HCT116 (cell line): ENCODE data around the gene MXRA8. TPM values are rescaled to one million over a fixed set of nuclear protein-coding genes. Genes with fewer than 3 reads are reported as not detected.
A peak's percentile ranks its signal among the peaks of the same experiment; 100 is the strongest.

ENCODE experiments used
- ATAC-seq: fragments of 200-7000 bp; cut with Tn5 transposase; 2 replicates; pipeline ENCODE4 v1.9.1; 2020; ENCODE audit warnings: mild to moderate bottlenecking, moderate library complexity
- BruUV-seq: library from RNA; stranded (reverse); fragments of 400-500 nt; replicated peaks from 2 replicates; lab custom pipeline; 2021; lab: Mats Ljungman, UMichigan
- CTCF ChIA-PET: fragments of 300-600 bp; sonication (Branson Sonifier 250); formaldehyde crosslinking; loops from one replicate; lab custom pipeline; 2021; ENCODE audit warnings: antibody characterized with exemption; lab: Charles Lee
- POLR2A ChIA-PET: fragments of 300-600, 350-600 bp; sonication (Branson Sonifier 250); formaldehyde crosslinking; loops from one replicate; lab custom pipeline; 2021; ENCODE audit warnings: antibody characterized with exemption; lab: Charles Lee
- RAD21 ChIA-PET, 2 experiments: fragments of 300-600 bp; sonication (Branson Sonifier 250); formaldehyde crosslinking; loops; one replicate each; lab custom pipeline; 2023; ENCODE audit warnings: low total read pairs in 2 of 2; ENCODE audit not compliant: uncharacterized antibody in 2 of 2, unreplicated experiment in 2 of 2, low non-redundant PET in 1 of 2; lab: Charles Lee
- DNase-seq: peaks from one replicate; pipeline ENCODE4 v3.0.0-alpha.2; 2010; ENCODE audit warnings: low read depth, low spot score
- H2AFZ ChIP-seq: fragments of 200-600 bp; shearing (Covaris generic), sonication (generic); 2 replicates; pipeline ENCODE4 v1.6.1; 2017; ENCODE audit warnings: low read depth, mixed run types, mixed read lengths, antibody characterized with exemption, low read length; ENCODE audit not compliant: poor library complexity, severe bottlenecking
- H3K27ac ChIP-seq: 2 replicates; pipeline ENCODE4 v1.5.1; 2012; ENCODE audit warnings: low read depth, low read length
- H3K27me3 ChIP-seq: fragments of 200-600 bp; sonication (generic); 2 replicates; pipeline ENCODE4 v1.6.1; 2016; ENCODE audit warnings: mixed run types, low read length, mixed read lengths; ENCODE audit not compliant: insufficient read depth
- H3K36me3 ChIP-seq, 2 experiments: fragments of 200-500 bp in 1 of 2; fragments of 200-600 bp in 1 of 2; sonication (Bioruptor generic) in 1 of 2; sonication (generic) in 1 of 2; 2 replicates each; pipeline versions ENCODE4 v1.5.1 to v1.6.1; 2014 to 2016; ENCODE audit warnings: low read length in 2 of 2, inconsistent platforms in 1 of 2, mixed read lengths in 1 of 2, mixed run types in 1 of 2; ENCODE audit not compliant: insufficient read depth in 2 of 2, control insufficient read depth in 1 of 2
- H3K4me1 ChIP-seq, 2 experiments: fragments of 200-600 bp in 1 of 2; sonication (generic) in 1 of 2; 2 replicates each; pipeline versions ENCODE4 v1.5.1 to v1.6.1; 2012 to 2017; ENCODE audit warnings: low read length in 2 of 2, inconsistent platforms in 1 of 2, mild to moderate bottlenecking in 1 of 2, mixed read lengths in 1 of 2, mixed run types in 1 of 2, moderate library complexity in 1 of 2; ENCODE audit not compliant: insufficient read depth in 2 of 2, control insufficient read depth in 1 of 2
- H3K4me2 ChIP-seq: fragments of 200-600 bp; sonication (generic); 2 replicates; pipeline ENCODE4 v1.6.1; 2017; ENCODE audit warnings: mixed run types, low read length, mixed read lengths
- H3K4me3 ChIP-seq, 2 experiments: fragments of 200-600 bp in 1 of 2; sonication (generic) in 1 of 2; replicated peaks in 1 of 2; 2 replicates each; pipeline ENCODE4 v1.5.1; 2011 to 2016; ENCODE audit warnings: low read length in 2 of 2, control low read depth in 1 of 2, low read depth in 1 of 2, mild to moderate bottlenecking in 1 of 2, mixed read lengths in 1 of 2, mixed run types in 1 of 2
- H3K79me2 ChIP-seq: fragments of 200-600 bp; sonication (generic); 2 replicates; pipeline ENCODE4 v1.6.1; 2017; ENCODE audit warnings: mild to moderate bottlenecking, mixed run types, low read length, moderate library complexity, mixed read lengths; ENCODE audit not compliant: insufficient read depth
- H3K9ac ChIP-seq: fragments of 200-600 bp; sonication (generic); 2 replicates; pipeline ENCODE4 v1.6.1; 2016; ENCODE audit warnings: low read length, mixed read lengths
- H3K9me2 ChIP-seq: fragments of 200-600 bp; sonication (generic), shearing (Covaris generic); 2 replicates; pipeline ENCODE4 v1.6.1; 2017; ENCODE audit warnings: mixed run types, mild to moderate bottlenecking, moderate library complexity; ENCODE audit not compliant: insufficient read depth
- H3K9me3 ChIP-seq, 2 experiments: fragments of 200-500 bp in 1 of 2; fragments of 200-600 bp in 1 of 2; sonication (Bioruptor generic) in 1 of 2; sonication (generic) in 1 of 2; 2 replicates each; pipeline ENCODE4 v1.6.1; 2014 to 2017; ENCODE audit warnings: low read length in 2 of 2, mixed read lengths in 2 of 2, inconsistent platforms in 1 of 2, low read depth in 1 of 2, mild to moderate bottlenecking in 1 of 2, mixed run types in 1 of 2, moderate library complexity in 1 of 2; ENCODE audit not compliant: control insufficient read depth in 1 of 2, insufficient read depth in 1 of 2
- H4K20me1 ChIP-seq: fragments of 200-600 bp; sonication (generic), shearing (Covaris generic); 2 replicates; pipeline ENCODE4 v1.6.1; 2017; ENCODE audit warnings: mixed run types, mild to moderate bottlenecking, moderate library complexity; ENCODE audit not compliant: insufficient read depth
- CBX3 ChIP-seq: IDR thresholded peaks from 2 replicates; pipeline ENCODE4 v1.6.1; 2012; ENCODE audit warnings: low read depth
- EGR1 ChIP-seq: IDR thresholded peaks from 2 replicates; pipeline ENCODE4 v1.6.1; 2012; ENCODE audit warnings: low read depth
- ELF1 ChIP-seq: IDR thresholded peaks from 2 replicates; pipeline ENCODE4 v1.6.1; 2012; ENCODE audit warnings: low read depth, borderline replicate concordance
- FOSL1 ChIP-seq: IDR thresholded peaks from 2 replicates; pipeline ENCODE4 v1.6.1; 2012; ENCODE audit warnings: low read depth
- JUND ChIP-seq: IDR thresholded peaks from 2 replicates; pipeline ENCODE4 v1.6.1; 2012
- MAX ChIP-seq: IDR thresholded peaks from 2 replicates; pipeline ENCODE4 v1.6.1; 2012
- POLR2A ChIP-seq: IDR thresholded peaks from 2 replicates; pipeline ENCODE4 v1.7.0; 2011; ENCODE audit warnings: borderline replicate concordance; ENCODE audit not compliant: insufficient read depth, insufficient read length; ENCODE audit errors: extremely low read depth
- POLR2AphosphoS5 ChIP-seq: IDR thresholded peaks from 2 replicates; pipeline ENCODE4 v1.6.1; 2011; ENCODE audit warnings: mild to moderate bottlenecking, low read depth, low read length, moderate library complexity
- RAD21 ChIP-seq: IDR thresholded peaks from 2 replicates; pipeline ENCODE4 v1.6.1; 2012; ENCODE audit warnings: low read depth, mild to moderate bottlenecking
- REST ChIP-seq: IDR thresholded peaks from 2 replicates; pipeline ENCODE4 v1.6.1; 2012; ENCODE audit warnings: low read depth
- SIN3A ChIP-seq: IDR thresholded peaks from 2 replicates; pipeline ENCODE4 v1.6.1; 2012; ENCODE audit warnings: low read depth
- SP1 ChIP-seq: IDR thresholded peaks from 2 replicates; pipeline ENCODE4 v1.6.1; 2012; ENCODE audit warnings: low read depth
- SRF ChIP-seq: IDR thresholded peaks from 2 replicates; pipeline ENCODE4 v1.6.1; 2012; ENCODE audit warnings: low read depth
- TCF7L2 ChIP-seq: IDR thresholded peaks from 2 replicates; pipeline ENCODE4 v1.7.0; 2011; ENCODE audit warnings: borderline replicate concordance, inconsistent platforms; ENCODE audit not compliant: insufficient read depth, insufficient read length; ENCODE audit errors: extremely low read depth
- ZFX ChIP-seq: fragments of 450-650 bp; IDR thresholded peaks from 2 replicates; pipeline ENCODE4 v1.6.1; 2017
- ZNF274 ChIP-seq: fragments of 200-500 bp; sonication (Bioruptor generic); IDR thresholded peaks from 2 replicates; pipeline ENCODE4 v1.6.1; 2014; ENCODE audit warnings: mild to moderate bottlenecking, low read depth, low read length, inconsistent platforms
- intact Hi-C: fragments of 100-400 bp; cut with micrococcal nuclease; formaldehyde crosslinking; loops from 2 replicates; pipeline ENCODE4 v1.10.0; 2022
- total RNA-seq: library from RNA; stranded (reverse); gene quantifications from one replicate; pipeline ENCODE4 v1.2.1, GENCODE V29; 2021; ENCODE audit not compliant: unreplicated experiment
- TF ChIP-seq, protein P1 (sequence below), 3 experiments: fragments of 200-600 bp in 1 of 3; sonication (generic) in 1 of 3; IDR thresholded peaks in 2 of 3; conservative IDR thresholded peaks in 1 of 3; 2 replicates each; pipeline ENCODE4 v1.5.1; 2012 to 2017; ENCODE audit warnings: low read depth in 2 of 3, low read length in 2 of 3, antibody characterized with exemption in 1 of 3, borderline replicate concordance in 1 of 3, control low read depth in 1 of 3, mild to moderate bottlenecking in 1 of 3, mixed read lengths in 1 of 3, mixed run types in 1 of 3, moderate library complexity in 1 of 3; ENCODE audit not compliant: insufficient read depth in 1 of 3

The MXRA8 gene
- total RNA-seq, 1 experiment from 2014 or later = 0.74 TPM

- Histone ChIP-seq H3K4me1 (peaks cover 36 to 60% of the 10 kb centered on the region in 2 experiments), H4K20me1 (peaks cover 3% of the 10 kb centered on the region; the same call in 1 of the 2 replicates), H3K9me2 (no peaks in the 10 kb centered on the region), H3K9ac (peak overlapping the region; percentile 79), H3K27ac (peak overlapping the region; percentile 99), H3K4me3 (peak overlapping the region; percentile 60 to 86), H2AFZ (no peak overlapping the region), H3K4me2 (peak overlapping the region; percentile 99), H3K9me3 (no peaks in the 10 kb centered on the region), H3K79me2 (peaks cover 42% of the 10 kb centered on the region)
- no peak for ATAC-seq
- CTCF ChIA-PET = no interaction called here
- TSS peak; percentile 44 for BruUV-seq
- RAD21 ChIA-PET = no interaction called here
- no peak for TF ChIP-seq RAD21
- no peak for TF ChIP-seq EGR1
- TF ChIP-seq, protein P1, sequence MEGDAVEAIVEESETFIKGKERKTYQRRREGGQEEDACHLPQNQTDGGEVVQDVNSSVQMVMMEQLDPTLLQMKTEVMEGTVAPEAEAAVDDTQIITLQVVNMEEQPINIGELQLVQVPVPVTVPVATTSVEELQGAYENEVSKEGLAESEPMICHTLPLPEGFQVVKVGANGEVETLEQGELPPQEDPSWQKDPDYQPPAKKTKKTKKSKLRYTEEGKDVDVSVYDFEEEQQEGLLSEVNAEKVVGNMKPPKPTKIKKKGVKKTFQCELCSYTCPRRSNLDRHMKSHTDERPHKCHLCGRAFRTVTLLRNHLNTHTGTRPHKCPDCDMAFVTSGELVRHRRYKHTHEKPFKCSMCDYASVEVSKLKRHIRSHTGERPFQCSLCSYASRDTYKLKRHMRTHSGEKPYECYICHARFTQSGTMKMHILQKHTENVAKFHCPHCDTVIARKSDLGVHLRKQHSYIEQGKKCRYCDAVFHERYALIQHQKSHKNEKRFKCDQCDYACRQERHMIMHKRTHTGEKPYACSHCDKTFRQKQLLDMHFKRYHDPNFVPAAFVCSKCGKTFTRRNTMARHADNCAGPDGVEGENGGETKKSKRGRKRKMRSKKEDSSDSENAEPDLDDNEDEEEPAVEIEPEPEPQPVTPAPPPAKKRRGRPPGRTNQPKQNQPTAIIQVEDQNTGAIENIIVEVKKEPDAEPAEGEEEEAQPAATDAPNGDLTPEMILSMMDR (IDR thresholded peaks at IDR 0.05 in 2 of 3, conservative IDR thresholded peaks at IDR 0.05 in 1 of 3; ENCODE audit: borderline replicate concordance in 1 of 3, insufficient read depth in 1 of 3, low read depth in 2 of 3, low read length in 2 of 3) = no peak
- TF ChIP-seq MAX = no peak
- TF ChIP-seq SIN3A = no peak
- TF ChIP-seq SRF = no peak
- no peak for TF ChIP-seq SP1
- no peak for TF ChIP-seq FOSL1
- no peak for TF ChIP-seq ZFX
- no peak for TF ChIP-seq POLR2A
- TF ChIP-seq TCF7L2 = no peak
- TF ChIP-seq ELF1 = no peak
- TF ChIP-seq ZNF274 = no peak
- no peak for TF ChIP-seq JUND
- no peak for TF ChIP-seq POLR2AphosphoS5
- TF ChIP-seq REST = no peak
- no peak for TF ChIP-seq CBX3
- TF ChIP-seq, all 23 proteins: peak for 0
- POLR2A ChIA-PET = no interaction called here
- DNase-seq = no peak
- intact Hi-C loops = loop anchor here (5.0 kb wide), 1 partner anchor 41 kb away; the partner anchor contains the start of gene DVL1
- peaks cover 3 to 10% of the 10 kb centered on the region in 2 experiments; a peak in 3 of 4 replicates for H3K36me3 ChIP-seq
- H3K27me3 ChIP-seq = no peaks in the 10 kb centered on the region
Observed at GRCh38 chr1:1306661-1307260, 51.6 kb downstream of the MXRA8 start.
